ENCODE measurements around the gene PEX5L.

DNA sequence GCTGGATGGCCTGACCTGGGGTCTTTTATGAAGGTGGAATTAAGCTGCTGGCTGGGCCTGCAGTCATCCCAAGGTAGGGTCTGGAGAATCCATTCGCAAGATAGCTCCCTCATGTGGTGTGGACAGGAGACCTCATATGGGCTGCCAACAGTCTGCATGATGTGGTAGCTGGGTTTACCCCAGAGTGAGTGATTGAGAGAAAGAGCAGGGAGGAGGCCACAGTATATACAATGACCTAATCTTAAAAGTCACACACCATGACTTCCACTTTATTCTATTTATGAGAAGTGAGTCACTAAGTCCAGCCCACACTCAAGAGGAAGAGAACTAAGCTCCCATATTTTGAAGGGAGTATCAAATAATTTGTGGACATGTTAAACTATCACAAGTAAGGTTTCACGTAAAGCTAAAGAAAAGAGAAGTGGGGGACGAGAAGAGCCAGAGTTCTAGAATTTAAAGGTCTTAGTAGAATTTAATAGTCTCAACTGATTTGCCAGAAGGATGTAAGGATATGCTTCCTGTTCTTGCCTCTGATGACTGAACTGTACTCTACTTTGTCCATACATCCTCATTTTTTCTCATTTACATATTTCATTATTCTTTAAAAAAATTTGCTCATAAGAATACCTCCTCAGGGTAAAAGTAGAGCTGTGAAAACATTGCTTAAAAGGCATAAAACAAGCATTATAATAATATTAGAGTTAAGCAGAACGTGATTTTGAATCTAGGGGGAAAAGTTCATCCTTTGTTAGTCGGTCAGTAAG, 184.4 kb downstream of the PEX5L start:
- TF ChIP-seq POLR2A (IDR thresholded peaks at IDR 0.05), result no peak
- TF ChIP-seq, protein P1, sequence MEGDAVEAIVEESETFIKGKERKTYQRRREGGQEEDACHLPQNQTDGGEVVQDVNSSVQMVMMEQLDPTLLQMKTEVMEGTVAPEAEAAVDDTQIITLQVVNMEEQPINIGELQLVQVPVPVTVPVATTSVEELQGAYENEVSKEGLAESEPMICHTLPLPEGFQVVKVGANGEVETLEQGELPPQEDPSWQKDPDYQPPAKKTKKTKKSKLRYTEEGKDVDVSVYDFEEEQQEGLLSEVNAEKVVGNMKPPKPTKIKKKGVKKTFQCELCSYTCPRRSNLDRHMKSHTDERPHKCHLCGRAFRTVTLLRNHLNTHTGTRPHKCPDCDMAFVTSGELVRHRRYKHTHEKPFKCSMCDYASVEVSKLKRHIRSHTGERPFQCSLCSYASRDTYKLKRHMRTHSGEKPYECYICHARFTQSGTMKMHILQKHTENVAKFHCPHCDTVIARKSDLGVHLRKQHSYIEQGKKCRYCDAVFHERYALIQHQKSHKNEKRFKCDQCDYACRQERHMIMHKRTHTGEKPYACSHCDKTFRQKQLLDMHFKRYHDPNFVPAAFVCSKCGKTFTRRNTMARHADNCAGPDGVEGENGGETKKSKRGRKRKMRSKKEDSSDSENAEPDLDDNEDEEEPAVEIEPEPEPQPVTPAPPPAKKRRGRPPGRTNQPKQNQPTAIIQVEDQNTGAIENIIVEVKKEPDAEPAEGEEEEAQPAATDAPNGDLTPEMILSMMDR (IDR thresholded peaks at IDR 0.05), result no peak

Measured in heart left ventricle (tissue), 13 donors.